HepG2 (cell line): ENCODE measurements around the gene RABIF.
"Not testable (repeated sequence)": the region's sequence is repeated elsewhere in the genome, so short reads cannot be mapped to it uniquely, and the experiment has no call there.

Experiments used
- CTCF ChIP-seq: sonication (generic); formaldehyde crosslinking; IDR thresholded peaks from 2 replicates; pipeline ENCODE4 v1.5.0; 2020; ENCODE audit warnings: mild to moderate bottlenecking, missing genetic modification reagents, moderate library complexity
- ETS1 ChIP-seq: sonication (generic); formaldehyde crosslinking; IDR thresholded peaks from 2 replicates; pipeline ENCODE4 v1.4.0; 2020; ENCODE audit warnings: missing genetic modification reagents
- POLR2A ChIP-seq, 2 experiments: IDR thresholded peaks; 2 replicates each; pipeline ENCODE4 v1.6.1; 2011; ENCODE audit warnings: low read depth in 2 of 2, low read length in 2 of 2, mild to moderate bottlenecking in 1 of 2, moderate library complexity in 1 of 2; ENCODE audit not compliant: insufficient read depth in 1 of 2
- ZNF280D ChIP-seq: sonication (generic); formaldehyde crosslinking; IDR thresholded peaks from 2 replicates; pipeline ENCODE4 v1.5.1; 2020; ENCODE audit warnings: mild to moderate bottlenecking, missing genetic modification reagents
- TF ChIP-seq, protein P1 (sequence below): sonication (generic); formaldehyde crosslinking; IDR thresholded peaks from 2 replicates; pipeline ENCODE4 v1.4.0; 2020; ENCODE audit warnings: low read depth, missing genetic modification reagents

DNA sequence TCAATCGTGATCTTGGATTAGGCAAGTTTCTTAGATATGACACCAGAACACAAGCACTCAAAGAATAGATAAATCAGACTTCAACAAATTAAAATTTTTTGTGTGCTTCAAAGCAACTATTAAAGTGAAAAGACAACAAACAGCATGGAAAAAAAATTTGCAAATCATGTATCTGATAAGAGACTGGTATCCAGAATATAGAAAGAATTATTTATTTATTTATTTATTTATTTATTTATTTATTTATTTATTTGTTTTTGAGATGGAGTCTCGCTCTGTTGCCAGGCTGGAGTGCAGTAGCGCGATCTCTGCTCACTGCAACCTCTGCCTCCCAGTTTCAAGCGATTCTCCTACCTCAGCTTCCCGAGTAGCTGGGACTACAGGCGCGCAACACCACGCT lies 59.7 kb downstream of the RABIF start:
- not testable (repeated sequence) for TF ChIP-seq CTCF (CRISPR knock-in tag); ZNF280D (CRISPR knock-in tag); POLR2A (IDR thresholded peaks at IDR 0.05; ENCODE audit: insufficient read depth in 1 of 2, low read depth in 2 of 2, low read length in 2 of 2); ETS1 (CRISPR knock-in tag)
- TF ChIP-seq, protein P1, sequence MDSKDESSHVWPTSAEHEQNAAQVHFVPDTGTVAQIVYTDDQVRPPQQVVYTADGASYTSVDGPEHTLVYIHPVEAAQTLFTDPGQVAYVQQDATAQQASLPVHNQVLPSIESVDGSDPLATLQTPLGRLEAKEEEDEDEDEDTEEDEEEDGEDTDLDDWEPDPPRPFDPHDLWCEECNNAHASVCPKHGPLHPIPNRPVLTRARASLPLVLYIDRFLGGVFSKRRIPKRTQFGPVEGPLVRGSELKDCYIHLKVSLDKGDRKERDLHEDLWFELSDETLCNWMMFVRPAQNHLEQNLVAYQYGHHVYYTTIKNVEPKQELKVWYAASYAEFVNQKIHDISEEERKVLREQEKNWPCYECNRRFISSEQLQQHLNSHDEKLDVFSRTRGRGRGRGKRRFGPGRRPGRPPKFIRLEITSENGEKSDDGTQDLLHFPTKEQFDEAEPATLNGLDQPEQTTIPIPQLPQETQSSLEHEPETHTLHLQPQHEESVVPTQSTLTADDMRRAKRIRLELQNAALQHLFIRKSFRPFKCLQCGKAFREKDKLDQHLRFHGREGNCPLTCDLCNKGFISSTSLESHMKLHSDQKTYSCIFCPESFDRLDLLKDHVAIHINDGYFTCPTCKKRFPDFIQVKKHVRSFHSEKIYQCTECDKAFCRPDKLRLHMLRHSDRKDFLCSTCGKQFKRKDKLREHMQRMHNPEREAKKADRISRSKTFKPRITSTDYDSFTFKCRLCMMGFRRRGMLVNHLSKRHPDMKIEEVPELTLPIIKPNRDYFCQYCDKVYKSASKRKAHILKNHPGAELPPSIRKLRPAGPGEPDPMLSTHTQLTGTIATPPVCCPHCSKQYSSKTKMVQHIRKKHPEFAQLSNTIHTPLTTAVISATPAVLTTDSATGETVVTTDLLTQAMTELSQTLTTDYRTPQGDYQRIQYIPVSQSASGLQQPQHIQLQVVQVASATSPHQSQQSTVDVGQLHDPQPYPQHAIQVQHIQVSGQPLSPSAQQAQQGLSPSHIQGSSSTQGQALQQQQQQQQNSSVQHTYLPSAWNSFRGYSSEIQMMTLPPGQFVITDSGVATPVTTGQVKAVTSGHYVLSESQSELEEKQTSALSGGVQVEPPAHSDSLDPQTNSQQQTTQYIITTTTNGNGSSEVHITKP (CRISPR knock-in tag): not testable (repeated sequence)
